H9 (cell line): ENCODE data around the gene MEF2C. TPM values are rescaled to one million over a fixed set of nuclear protein-coding genes. Genes with fewer than 3 reads are reported as not detected.

Experiments
- DNase-seq: peaks from one replicate; pipeline ENCODE4 v3.0.0-alpha.2; 2017
- H2AFZ ChIP-seq: one replicate; pipeline ENCODE4 v1.6.1; 2013; ENCODE audit warnings: mild to moderate bottlenecking, low read length, control low read depth, moderate library complexity
- H2AK5ac ChIP-seq: 2 replicates; pipeline ENCODE4 v1.6.1; 2013; ENCODE audit warnings: low read length, control low read depth, mixed read lengths; ENCODE audit not compliant: insufficient read length
- H2BK120ac ChIP-seq: one replicate; pipeline ENCODE4 v1.6.1; 2013; ENCODE audit warnings: low read depth, mild to moderate bottlenecking, low read length, control low read depth, inconsistent platforms; ENCODE audit not compliant: poor library complexity, severe bottlenecking
- H2BK12ac ChIP-seq: 2 replicates; pipeline ENCODE4 v1.6.1; 2013; ENCODE audit warnings: low read length, control low read depth, mixed read lengths, low read depth; ENCODE audit not compliant: insufficient read length
- H2BK15ac ChIP-seq: 2 replicates; pipeline ENCODE4 v1.6.1; 2013; ENCODE audit warnings: low read depth, low read length, control low read depth
- H2BK20ac ChIP-seq: one replicate; pipeline ENCODE4 v1.6.1; 2013; ENCODE audit warnings: low read depth, mild to moderate bottlenecking, low read length, control low read depth, inconsistent platforms; ENCODE audit not compliant: poor library complexity, severe bottlenecking
- H2BK5ac ChIP-seq: 2 replicates; pipeline ENCODE4 v1.6.1; 2013; ENCODE audit warnings: low read length, control low read depth, mixed read lengths; ENCODE audit not compliant: insufficient read length
- H3K14ac ChIP-seq: 2 replicates; pipeline ENCODE4 v1.6.1; 2013; ENCODE audit warnings: low read length, control low read depth; ENCODE audit not compliant: insufficient read depth
- H3K18ac ChIP-seq: 2 replicates; pipeline ENCODE4 v1.6.1; 2013; ENCODE audit warnings: low read depth, mild to moderate bottlenecking, mixed read lengths, low read length, control low read depth; ENCODE audit not compliant: insufficient read length
- H3K23ac ChIP-seq: 2 replicates; pipeline ENCODE4 v1.6.1; 2013; ENCODE audit warnings: low read length, control low read depth, mixed read lengths, low read depth; ENCODE audit not compliant: insufficient read length
- H3K23me2 ChIP-seq: 2 replicates; pipeline ENCODE4 v1.6.1; 2013; ENCODE audit warnings: low read depth, mild to moderate bottlenecking, mixed read lengths, low read length, control low read depth; ENCODE audit not compliant: insufficient read length, poor library complexity, severe bottlenecking
- H3K27ac ChIP-seq: 2 replicates; pipeline ENCODE4 v1.5.1; 2013; ENCODE audit warnings: low read length, control low read depth, mixed read lengths, low read depth; ENCODE audit not compliant: insufficient read length
- H3K27me3 ChIP-seq: 2 replicates; pipeline ENCODE4 v1.6.1; 2013; ENCODE audit warnings: low read length, control low read depth, inconsistent platforms; ENCODE audit not compliant: insufficient read depth
- H3K4ac ChIP-seq: 2 replicates; pipeline ENCODE4 v1.6.1; 2013; ENCODE audit warnings: low read depth, mild to moderate bottlenecking, control low read depth, inconsistent platforms, low read length, moderate library complexity
- H3K4me1 ChIP-seq: 2 replicates; pipeline ENCODE4 v1.6.1; 2013; ENCODE audit warnings: low read length, control low read depth, inconsistent platforms; ENCODE audit not compliant: insufficient read depth
- H3K4me2 ChIP-seq: 2 replicates; pipeline ENCODE4 v1.6.1; 2013; ENCODE audit warnings: low read length, control low read depth, mixed read lengths; ENCODE audit not compliant: insufficient read length, insufficient read depth
- H3K56ac ChIP-seq: 2 replicates; pipeline ENCODE4 v1.6.1; 2013; ENCODE audit warnings: low read depth, mild to moderate bottlenecking, mixed read lengths, low read length, control low read depth; ENCODE audit not compliant: insufficient read length
- H3K79me1 ChIP-seq: 2 replicates; pipeline ENCODE4 v1.6.1; 2013; ENCODE audit warnings: low read depth, mild to moderate bottlenecking, moderate library complexity, low read length, control low read depth, inconsistent platforms; ENCODE audit not compliant: insufficient read depth, poor library complexity, severe bottlenecking
- H3K79me2 ChIP-seq: 2 replicates; pipeline ENCODE4 v1.6.1; 2013; ENCODE audit warnings: low read length, control low read depth, inconsistent platforms; ENCODE audit not compliant: insufficient read depth
- H3K9ac ChIP-seq: 2 replicates; pipeline ENCODE4 v1.6.1; 2013; ENCODE audit warnings: low read length, control low read depth, mixed read lengths; ENCODE audit not compliant: insufficient read length; ENCODE audit errors: extremely low read depth
- H3K9me3 ChIP-seq: one replicate; pipeline ENCODE4 v1.6.1; 2013; ENCODE audit warnings: low read depth, low read length, inconsistent platforms; ENCODE audit not compliant: control insufficient read depth
- H3T11ph ChIP-seq: one replicate; pipeline ENCODE4 v1.6.1; 2013; ENCODE audit warnings: mild to moderate bottlenecking, low read length, control low read depth, inconsistent platforms
- H4K20me1 ChIP-seq: one replicate; pipeline ENCODE4 v1.6.1; 2013; ENCODE audit not compliant: control insufficient read depth, insufficient read length, insufficient read depth
- H4K5ac ChIP-seq: 2 replicates; pipeline ENCODE4 v1.6.1; 2013; ENCODE audit warnings: low read depth, mild to moderate bottlenecking, mixed read lengths, low read length, control low read depth; ENCODE audit not compliant: insufficient read length
- H4K8ac ChIP-seq: replicated peaks from 2 replicates; pipeline ENCODE4 v1.6.1; 2013; ENCODE audit warnings: low read length, control low read depth, mixed read lengths, low read depth; ENCODE audit not compliant: insufficient read length
- H4K91ac ChIP-seq: 2 replicates; pipeline ENCODE4 v1.6.1; 2013; ENCODE audit warnings: low read depth, mild to moderate bottlenecking, moderate library complexity, mixed read lengths, low read length, control low read depth; ENCODE audit not compliant: insufficient read length
- H3K27ac Mint-ChIP-seq, 3 experiments: 2 replicates in 2 of 3; 3 replicates in 1 of 3; pipeline ENCODE4 v1.8.0; 2020 to 2021; ENCODE audit warnings: mixed read lengths in 3 of 3, mild to moderate bottlenecking in 1 of 3, moderate library complexity in 1 of 3
- H3K27me3 Mint-ChIP-seq: 2 replicates; pipeline ENCODE4 v1.8.0; 2021; ENCODE audit warnings: low read depth, mild to moderate bottlenecking, moderate library complexity, mixed read lengths
- H3K36me3 Mint-ChIP-seq, 3 experiments: 2 replicates in 2 of 3; 3 replicates in 1 of 3; pipeline ENCODE4 v1.8.0; 2020 to 2021; ENCODE audit warnings: low read depth in 3 of 3, mixed read lengths in 3 of 3; ENCODE audit not compliant: insufficient read depth in 1 of 3
- H3K4me1 Mint-ChIP-seq, 2 experiments: 2 replicates each; pipeline ENCODE4 v1.8.0; 2020; ENCODE audit warnings: mixed read lengths in 2 of 2
- H3K4me3 Mint-ChIP-seq, 2 experiments: 2 replicates in 1 of 2; 3 replicates in 1 of 2; pipeline ENCODE4 v1.8.0; 2020 to 2021; ENCODE audit warnings: mild to moderate bottlenecking in 2 of 2, mixed read lengths in 2 of 2, moderate library complexity in 1 of 2
- H3K9me3 Mint-ChIP-seq, 2 experiments: 2 replicates in 1 of 2; 3 replicates in 1 of 2; pipeline ENCODE4 v1.8.0; 2020; ENCODE audit warnings: mild to moderate bottlenecking in 2 of 2, mixed read lengths in 2 of 2, moderate library complexity in 1 of 2
- WGBS: extraction: QIAGEN DNeasy Blood & Tissue Kit; methylation state at CpG from one replicate; pipeline ENCODE4 v1.1.7; 2013; ENCODE audit warnings: missing lambda C conversion rate, low lambda C conversion rate, mixed read lengths; ENCODE audit not compliant: insufficient read length; ENCODE audit errors: extremely low coverage; 5-methylcytosine and 5-hydroxymethylcytosine counted together
- total RNA-seq: library from RNA; stranded (reverse); gene quantifications from 2 replicates; pipeline ENCODE4 v1.2.1, GENCODE V29; 2021
- TF ChIP-seq, protein P1 (sequence below): fragments of 200-600 bp; sonication (generic); conservative IDR thresholded peaks from 3 replicates; pipeline ENCODE4 v1.8.0; 2021; ENCODE audit warnings: antibody characterized with exemption, mild to moderate bottlenecking

MEF2C gene
- total RNA-seq, 1 experiment from 2014 or later = 0.11 TPM

DNA sequence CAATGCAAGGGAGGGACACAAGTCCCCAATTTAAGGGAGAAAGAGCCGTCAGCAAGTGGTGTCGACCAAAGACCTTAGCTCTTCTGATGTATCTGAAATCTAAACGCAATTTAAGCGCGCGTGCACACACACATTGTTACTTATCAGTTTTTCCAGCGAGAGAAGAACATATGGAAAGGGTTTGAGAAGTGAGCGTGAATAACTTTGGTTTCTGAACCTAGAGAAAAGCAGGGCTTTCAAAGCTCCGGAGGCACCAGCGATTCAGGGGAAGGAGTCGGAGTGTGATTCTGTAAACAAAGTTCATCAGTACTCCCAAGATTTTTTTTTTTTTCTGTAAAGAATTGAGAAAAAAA is 191.8 kb downstream of the MEF2C start:
- TF ChIP-seq, protein P1, sequence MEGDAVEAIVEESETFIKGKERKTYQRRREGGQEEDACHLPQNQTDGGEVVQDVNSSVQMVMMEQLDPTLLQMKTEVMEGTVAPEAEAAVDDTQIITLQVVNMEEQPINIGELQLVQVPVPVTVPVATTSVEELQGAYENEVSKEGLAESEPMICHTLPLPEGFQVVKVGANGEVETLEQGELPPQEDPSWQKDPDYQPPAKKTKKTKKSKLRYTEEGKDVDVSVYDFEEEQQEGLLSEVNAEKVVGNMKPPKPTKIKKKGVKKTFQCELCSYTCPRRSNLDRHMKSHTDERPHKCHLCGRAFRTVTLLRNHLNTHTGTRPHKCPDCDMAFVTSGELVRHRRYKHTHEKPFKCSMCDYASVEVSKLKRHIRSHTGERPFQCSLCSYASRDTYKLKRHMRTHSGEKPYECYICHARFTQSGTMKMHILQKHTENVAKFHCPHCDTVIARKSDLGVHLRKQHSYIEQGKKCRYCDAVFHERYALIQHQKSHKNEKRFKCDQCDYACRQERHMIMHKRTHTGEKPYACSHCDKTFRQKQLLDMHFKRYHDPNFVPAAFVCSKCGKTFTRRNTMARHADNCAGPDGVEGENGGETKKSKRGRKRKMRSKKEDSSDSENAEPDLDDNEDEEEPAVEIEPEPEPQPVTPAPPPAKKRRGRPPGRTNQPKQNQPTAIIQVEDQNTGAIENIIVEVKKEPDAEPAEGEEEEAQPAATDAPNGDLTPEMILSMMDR = 0 out of 3 replicates have a peak, but pooled peaks have one; percentile 8
- Mint-ChIP-seq H3K27ac (no peak overlapping the region; a peak in 1 of 7 replicates), H3K9me3 (peaks cover 5 to 14% of the 10 kb centered on the region in 2 experiments; a peak in 4 of 5 replicates), H3K27me3 (peaks cover 100% of the 10 kb centered on the region), H3K4me3 (peak overlapping the region; percentile 3 to 72; a peak in 4 of 5 replicates), H3K4me1 (peaks cover 56 to 80% of the 10 kb centered on the region in 2 experiments), H3K36me3 (peaks cover 0 to 2% (median 0%) of the 10 kb centered on the region in 3 experiments; a peak in 1 of 7 replicates)
- no peaks in the 10 kb centered on the region for H4K20me1 ChIP-seq
- peaks cover 9% of the 10 kb centered on the region; the same call in 1 of the 2 replicates for H3K4me1 ChIP-seq
- DNase-seq = no peak
- no peak overlapping the region for H3K14ac ChIP-seq
- no peaks in the 10 kb centered on the region for H3K9me3 ChIP-seq
- H3K27ac ChIP-seq = no peak overlapping the region
- no peak overlapping the region for H3K23ac ChIP-seq
- H4K5ac ChIP-seq = no peak overlapping the region
- no peak overlapping the region for H3K56ac ChIP-seq
- WGBS = no CpG with 5 or more reads among the region's 11 CpGs
- H3K23me2 ChIP-seq = peaks cover 28% of the 10 kb centered on the region
- H2BK20ac ChIP-seq = no peak overlapping the region
- no peak overlapping the region for H2BK120ac ChIP-seq
- H4K91ac ChIP-seq = no peak overlapping the region
- H3K4me2 ChIP-seq = peak overlapping the region; percentile 56
- H2AK5ac ChIP-seq = no peak overlapping the region
- no peak overlapping the region for H2AFZ ChIP-seq
- no peak overlapping the region for H3K9ac ChIP-seq
- H3T11ph ChIP-seq = no peak overlapping the region
- H3K18ac ChIP-seq = no peak overlapping the region
- H3K79me1 ChIP-seq = no peaks in the 10 kb centered on the region
- no peak overlapping the region for H2BK5ac ChIP-seq
- H3K4ac ChIP-seq = no peak overlapping the region
- H4K8ac ChIP-seq = no peak overlapping the region
- no peak overlapping the region for H2BK15ac ChIP-seq
- H3K79me2 ChIP-seq = no peaks in the 10 kb centered on the region
- H3K27me3 ChIP-seq = peaks cover 94% of the 10 kb centered on the region
- H2BK12ac ChIP-seq = no peak overlapping the region
